Keratinocyte (primary cell): ENCODE data around the gene SMAD9. TPM values are rescaled to one million over a fixed set of nuclear protein-coding genes. Genes with fewer than 3 reads are reported as not detected.

Source experiments
- DNase-seq: peaks from one replicate; pipeline ENCODE4 v3.0.0-alpha.2; 2011; ENCODE audit warnings: low read depth, missing footprints, low spot score
- FAIRE-seq: peaks from 2 replicates; lab custom pipeline; 2011; peaks lifted over from hg19 to GRCh38; lab: Jason Lieb, UNC
- H2AFZ ChIP-seq: 2 replicates; pipeline ENCODE4 v1.6.0; 2012; ENCODE audit warnings: low read length, control low read depth, inconsistent platforms; ENCODE audit not compliant: control insufficient read depth
- H3K27ac ChIP-seq: 2 replicates; pipeline ENCODE4 v1.5.1; 2011; ENCODE audit warnings: low read length; ENCODE audit not compliant: control insufficient read depth, insufficient read depth
- H3K27me3 ChIP-seq: 3 replicates; pipeline ENCODE4 v1.6.0; 2011; ENCODE audit warnings: low read length; ENCODE audit not compliant: control insufficient read depth, insufficient read depth; ENCODE audit errors: extremely low read depth
- H3K36me3 ChIP-seq, 2 experiments: 2 replicates in 1 of 2; 3 replicates in 1 of 2; pipeline ENCODE4 v1.5.1; 2011; ENCODE audit warnings: low read length in 2 of 2, mild to moderate bottlenecking in 1 of 2; ENCODE audit not compliant: control insufficient read depth in 2 of 2, insufficient read depth in 2 of 2; ENCODE audit errors: extremely low read depth in 1 of 2
- H3K4me1 ChIP-seq: 3 replicates; pipeline ENCODE4 v1.5.1; 2011; ENCODE audit warnings: low read length; ENCODE audit not compliant: control insufficient read depth, insufficient read depth; ENCODE audit errors: extremely low read depth
- H3K4me2 ChIP-seq: 3 replicates; pipeline ENCODE4 v1.6.0; 2011; ENCODE audit warnings: low read depth, low read length; ENCODE audit not compliant: control insufficient read depth, insufficient read depth; ENCODE audit errors: extremely low read depth
- H3K4me3 ChIP-seq, 3 experiments: fragments of 200-600 bp in 1 of 3; sonication (generic) in 1 of 3; 2 replicates in 2 of 3; 3 replicates in 1 of 3; pipeline ENCODE4 v1.5.1; 2011 to 2016; ENCODE audit warnings: low read length in 3 of 3, mild to moderate bottlenecking in 3 of 3, control low read depth in 2 of 3, inconsistent platforms in 1 of 3, low read depth in 1 of 3, mixed read lengths in 1 of 3, mixed run types in 1 of 3, moderate library complexity in 1 of 3; ENCODE audit not compliant: control insufficient read depth in 2 of 3, insufficient read depth in 2 of 3; ENCODE audit errors: extremely low read depth in 1 of 3
- H3K79me2 ChIP-seq: 2 replicates; pipeline ENCODE4 v1.6.0; 2012; ENCODE audit warnings: low read length; ENCODE audit not compliant: control insufficient read depth, insufficient read depth
- H3K9ac ChIP-seq: 3 replicates; pipeline ENCODE4 v1.6.0; 2011; ENCODE audit warnings: low read length; ENCODE audit not compliant: control insufficient read depth, insufficient read depth; ENCODE audit errors: extremely low read depth
- H3K9me1 ChIP-seq: 3 replicates; pipeline ENCODE4 v1.6.0; 2011; ENCODE audit warnings: low read length; ENCODE audit not compliant: control insufficient read depth, insufficient read depth; ENCODE audit errors: extremely low read depth
- H3K9me3 ChIP-seq: 2 replicates; pipeline ENCODE4 v1.5.1; 2012; ENCODE audit warnings: low read depth, low read length; ENCODE audit not compliant: control insufficient read depth
- H4K20me1 ChIP-seq: 3 replicates; pipeline ENCODE4 v1.6.0; 2011; ENCODE audit warnings: low read length; ENCODE audit not compliant: control insufficient read depth, insufficient read depth; ENCODE audit errors: extremely low read depth
- EZH2 ChIP-seq: IDR thresholded peaks from one replicate; pipeline ENCODE4 v1.6.1; 2012; ENCODE audit warnings: inconsistent platforms, mild to moderate bottlenecking, low read length, moderate library complexity
- dilution Hi-C: fragments of 300-500 bp; cut with MboI; formaldehyde crosslinking; loops from one replicate; pipeline ENCODE4 v1.7.0; 2020; ENCODE audit warnings: low sequenced_read_pairs; ENCODE audit not compliant: extremely low pct_ligation_motif_present
- polyA plus RNA-seq, 5 experiments: library from polyadenylated mRNA; depleted of rRNA in 3 of 5; stranded (reverse) in 3 of 5; stranded (forward) in 1 of 5; unstranded in 1 of 5; fragments of >200 nt; gene quantifications; 1 replicate in 1 of 5; 2 replicates in 3 of 5; 3 replicates in 1 of 5; pipeline versions ENCODE4 v1.2.1 to v1.2.3, GENCODE V29; 2011 to 2012; ENCODE audit warnings: missing spikeins in 2 of 5, low read depth in 1 of 5, low replicate concordance in 1 of 5
- TF ChIP-seq, protein P1 (sequence below), 3 experiments: IDR thresholded peaks in 1 of 3; conservative IDR thresholded peaks in 1 of 3; optimal IDR thresholded peaks in 1 of 3; 2 replicates in 2 of 3; 3 replicates in 1 of 3; pipeline versions ENCODE3 to v1.5.1; 2011; ENCODE audit warnings: low read length in 3 of 3, mild to moderate bottlenecking in 3 of 3, moderate library complexity in 2 of 3, control low read depth in 1 of 3, inconsistent platforms in 1 of 3; ENCODE audit not compliant: insufficient read depth in 2 of 3; ENCODE audit errors: extremely low read depth in 1 of 3

The SMAD9 gene
- polyA plus RNA-seq, 1 donor (not counting 4 experiments of a cell fraction or from before 2014, with no cell fraction given), result 0.10 TPM

DNA sequence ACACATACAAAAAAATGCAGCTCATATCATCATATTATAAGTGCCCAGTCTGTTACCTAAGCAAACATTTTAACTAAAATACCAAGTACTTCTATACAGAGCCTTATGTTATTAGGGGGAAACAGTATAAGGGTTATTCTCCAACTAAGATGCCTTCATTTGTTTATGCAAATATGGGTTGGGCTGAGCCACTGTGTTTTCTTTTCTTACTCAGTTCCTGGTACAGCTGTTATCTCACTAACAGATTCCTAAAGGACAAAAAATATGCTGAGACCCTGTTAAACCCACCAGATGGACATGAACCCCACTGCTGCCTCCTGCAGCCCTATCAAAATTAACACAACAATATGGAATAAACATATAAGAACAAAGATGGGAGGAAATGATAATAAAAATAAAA is 34.5 kb upstream of the SMAD9 start:
- dilution Hi-C loops, result no loop called here
- Histone ChIP-seq H4K20me1 (no peaks in the 10 kb centered on the region), H3K9me3 (no peaks in the 10 kb centered on the region), H3K79me2 (no peaks in the 10 kb centered on the region), H3K9me1 (no peaks in the 10 kb centered on the region), H3K4me3 (no peak overlapping the region), H3K27ac (no peak overlapping the region), H2AFZ (no peak overlapping the region), H3K4me2 (no peak overlapping the region), H3K36me3 (peaks cover 6 to 7% of the 10 kb centered on the region in 2 experiments), H3K27me3 (no peaks in the 10 kb centered on the region), H3K9ac (no peak overlapping the region), H3K4me1 (no peaks in the 10 kb centered on the region)
- FAIRE-seq, result no peak
- no peak for DNase-seq
- no peak for TF ChIP-seq EZH2
- TF ChIP-seq, protein P1, sequence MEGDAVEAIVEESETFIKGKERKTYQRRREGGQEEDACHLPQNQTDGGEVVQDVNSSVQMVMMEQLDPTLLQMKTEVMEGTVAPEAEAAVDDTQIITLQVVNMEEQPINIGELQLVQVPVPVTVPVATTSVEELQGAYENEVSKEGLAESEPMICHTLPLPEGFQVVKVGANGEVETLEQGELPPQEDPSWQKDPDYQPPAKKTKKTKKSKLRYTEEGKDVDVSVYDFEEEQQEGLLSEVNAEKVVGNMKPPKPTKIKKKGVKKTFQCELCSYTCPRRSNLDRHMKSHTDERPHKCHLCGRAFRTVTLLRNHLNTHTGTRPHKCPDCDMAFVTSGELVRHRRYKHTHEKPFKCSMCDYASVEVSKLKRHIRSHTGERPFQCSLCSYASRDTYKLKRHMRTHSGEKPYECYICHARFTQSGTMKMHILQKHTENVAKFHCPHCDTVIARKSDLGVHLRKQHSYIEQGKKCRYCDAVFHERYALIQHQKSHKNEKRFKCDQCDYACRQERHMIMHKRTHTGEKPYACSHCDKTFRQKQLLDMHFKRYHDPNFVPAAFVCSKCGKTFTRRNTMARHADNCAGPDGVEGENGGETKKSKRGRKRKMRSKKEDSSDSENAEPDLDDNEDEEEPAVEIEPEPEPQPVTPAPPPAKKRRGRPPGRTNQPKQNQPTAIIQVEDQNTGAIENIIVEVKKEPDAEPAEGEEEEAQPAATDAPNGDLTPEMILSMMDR (optimal IDR thresholded peaks at IDR 0.05 in 1 of 3, IDR thresholded peaks at IDR 0.05 in 1 of 3, conservative IDR thresholded peaks at IDR 0.05 in 1 of 3; ENCODE audit: extremely low read depth in 1 of 3, insufficient read depth in 2 of 3, low read length in 3 of 3), result no peak

DNA sequence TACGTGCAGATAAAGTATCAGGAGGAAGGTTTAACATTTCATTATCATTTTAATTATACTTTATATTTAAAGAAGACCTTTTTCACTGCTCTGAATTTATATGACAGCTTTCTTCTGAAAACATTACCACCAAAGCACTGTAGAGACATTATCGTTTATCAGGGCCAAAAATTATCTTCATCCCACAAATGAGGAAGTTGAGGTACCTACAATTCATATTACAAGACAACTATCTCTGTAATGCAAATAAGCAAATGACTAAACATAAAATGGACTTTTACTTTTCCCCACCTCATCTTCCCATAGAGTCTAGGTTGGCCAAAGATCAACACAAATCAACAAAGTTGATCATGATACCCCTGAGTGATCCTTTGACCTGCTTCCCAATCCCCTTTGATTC is 30.9 kb upstream of the SMAD9 start:
- FAIRE-seq, result no peak
- peaks cover 6 to 7% of the 10 kb centered on the region in 2 experiments for H3K36me3 ChIP-seq

More for the DNA sequence above, 30.9 kb upstream of the SMAD9 start:
- TF ChIP-seq, protein P1 (optimal IDR thresholded peaks at IDR 0.05 in 1 of 3, IDR thresholded peaks at IDR 0.05 in 1 of 3, conservative IDR thresholded peaks at IDR 0.05 in 1 of 3; ENCODE audit: extremely low read depth in 1 of 3, insufficient read depth in 2 of 3, low read length in 3 of 3), result no peak
- TF ChIP-seq EZH2, result no peak
- Histone ChIP-seq H4K20me1 (no peaks in the 10 kb centered on the region), H3K9me1 (no peaks in the 10 kb centered on the region), H3K27me3 (no peaks in the 10 kb centered on the region), H3K9ac (no peak overlapping the region), H3K4me3 (no peak overlapping the region), H3K9me3 (no peaks in the 10 kb centered on the region), H3K27ac (no peak overlapping the region), H2AFZ (no peak overlapping the region), H3K79me2 (no peaks in the 10 kb centered on the region), H3K4me2 (no peak overlapping the region), H3K4me1 (no peaks in the 10 kb centered on the region)
- dilution Hi-C loops, result no loop called here
- DNase-seq, result no peak
